ENCODE data around the gene PROP1. TPM values are rescaled to one million over a fixed set of nuclear protein-coding genes. Genes with fewer than 3 reads are reported as not detected.

Gene PROP1
- total RNA-seq, 1 donor from 2014 or later = not detected

- DNase-seq (ENCODE audit: low spot score) = no peak
- Mint-ChIP-seq H3K27ac (no peak overlapping the region), H3K27me3 (ENCODE audit: insufficient read depth, low read depth) (peaks cover 6% of the 10 kb centered on the region), H3K4me3 (no peak overlapping the region), H3K9me3 (no peaks in the 10 kb centered on the region), H3K36me3 (no peaks in the 10 kb centered on the region), H3K4me1 (no peaks in the 10 kb centered on the region)
- H3K27me3 ChIP-seq = no peaks in the 10 kb centered on the region
- H3K4me1 ChIP-seq = no peaks in the 10 kb centered on the region
- H3K9ac ChIP-seq = no peak overlapping the region
- H3K4me2 ChIP-seq = no peak overlapping the region
- no peak overlapping the region for H3K27ac ChIP-seq
- no peak overlapping the region for H3K4me3 ChIP-seq
- H3K36me3 ChIP-seq = no peaks in the 10 kb centered on the region
- H4K20me1 ChIP-seq (ENCODE audit: low read depth) = no peaks in the 10 kb centered on the region
- H3K9me3 ChIP-seq (ENCODE audit: low read depth) = no peaks in the 10 kb centered on the region
- H3K79me2 ChIP-seq (ENCODE audit: low read depth) = no peaks in the 10 kb centered on the region
- TF ChIP-seq CTCF (IDR thresholded peaks at IDR 0.05) (no peak), EZH2 (IDR thresholded peaks at IDR 0.05) (no peak), EZH2phosphoT487 (IDR thresholded peaks at IDR 0.05) (no peak)
- H2AFZ ChIP-seq (replicated peaks) = no peak overlapping the region
- no peaks in the 10 kb centered on the region for H3F3A ChIP-seq (ENCODE audit: low read depth)
These were observed 6.9 kb downstream of the PROP1 start for GRCh38 chr5:177988989-177989625.

DNA sequence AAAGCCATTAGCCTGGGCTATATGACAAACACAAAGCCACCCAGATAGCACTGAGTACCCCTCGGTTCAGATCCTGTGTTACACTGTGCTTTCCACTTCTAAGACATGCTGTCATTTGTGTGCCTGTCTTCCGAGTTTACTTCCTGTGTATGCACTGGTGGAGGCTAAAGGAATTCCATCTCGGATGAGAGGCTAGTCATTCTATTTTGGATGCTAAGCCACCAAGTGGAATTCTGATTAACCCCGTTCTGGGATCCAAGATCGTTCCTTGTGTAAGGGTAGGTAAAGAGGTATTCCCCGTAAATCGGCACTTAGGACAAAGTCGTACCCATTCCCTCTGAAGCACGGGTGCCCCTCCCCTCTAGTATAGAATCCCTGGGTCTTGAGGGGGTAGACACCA, 8.7 kb downstream of the PROP1 start:
- H3K4me2 ChIP-seq = no peak overlapping the region
- H3K27ac ChIP-seq = no peak overlapping the region
- Mint-ChIP-seq H3K4me1 (no peaks in the 10 kb centered on the region), H3K4me3 (no peak overlapping the region), H3K36me3 (no peaks in the 10 kb centered on the region), H3K27me3 (ENCODE audit: insufficient read depth, low read depth) (peaks cover 6% of the 10 kb centered on the region), H3K9me3 (peaks cover 4% of the 10 kb centered on the region), H3K27ac (no peak overlapping the region)
- H3K9me3 ChIP-seq (ENCODE audit: low read depth) = no peaks in the 10 kb centered on the region
- no peaks in the 10 kb centered on the region for H3K27me3 ChIP-seq
- no peaks in the 10 kb centered on the region for H3K36me3 ChIP-seq
- no peak overlapping the region for H2AFZ ChIP-seq (replicated peaks)
- H3K79me2 ChIP-seq (ENCODE audit: low read depth) = no peaks in the 10 kb centered on the region
- TF ChIP-seq EZH2 (IDR thresholded peaks at IDR 0.05) (no peak), CTCF (IDR thresholded peaks at IDR 0.05) (no peak), EZH2phosphoT487 (IDR thresholded peaks at IDR 0.05) (no peak)
- no peak overlapping the region for H3K4me3 ChIP-seq
- no peaks in the 10 kb centered on the region for H3F3A ChIP-seq (ENCODE audit: low read depth)
- H3K4me1 ChIP-seq = no peaks in the 10 kb centered on the region
- DNase-seq (ENCODE audit: low spot score) = no peak
- no peak overlapping the region for H3K9ac ChIP-seq
- H4K20me1 ChIP-seq (ENCODE audit: low read depth) = no peaks in the 10 kb centered on the region

GRCh38 chr5:177985430-177986040, 10.5 kb downstream of the PROP1 start:
- no peak overlapping the region for H3K27ac ChIP-seq
- no peak for TF ChIP-seq CTCF (IDR thresholded peaks at IDR 0.05)
- H4K20me1 ChIP-seq (ENCODE audit: low read depth) = no peaks in the 10 kb centered on the region
- H3K4me3 ChIP-seq = no peak overlapping the region
- H3K79me2 ChIP-seq (ENCODE audit: low read depth) = no peaks in the 10 kb centered on the region
- H3K4me3 Mint-ChIP-seq = no peak overlapping the region
- no peaks in the 10 kb centered on the region for H3K9me3 ChIP-seq (ENCODE audit: low read depth)
- no peaks in the 10 kb centered on the region for H3K36me3 Mint-ChIP-seq
- no peaks in the 10 kb centered on the region for H3K4me1 ChIP-seq
- no peaks in the 10 kb centered on the region for H3K27me3 ChIP-seq
- H3K4me2 ChIP-seq = no peak overlapping the region
- no peak overlapping the region for H2AFZ ChIP-seq (replicated peaks)
- no peaks in the 10 kb centered on the region for H3F3A ChIP-seq (ENCODE audit: low read depth)
- peaks cover 9% of the 10 kb centered on the region for H3K27me3 Mint-ChIP-seq (ENCODE audit: insufficient read depth, low read depth)
- H3K4me1 Mint-ChIP-seq = peaks cover 7% of the 10 kb centered on the region
- no peak overlapping the region for H3K27ac Mint-ChIP-seq
- no peak for DNase-seq (ENCODE audit: low spot score)
- no peaks in the 10 kb centered on the region for H3K36me3 ChIP-seq
- H3K9ac ChIP-seq = no peak overlapping the region
- H3K9me3 Mint-ChIP-seq = peaks cover 4% of the 10 kb centered on the region
